ENCODE measurements around the gene EXD2.
A peak's percentile ranks its signal among the peaks of the same experiment; 100 is the strongest.

Gene EXD2, protein sequence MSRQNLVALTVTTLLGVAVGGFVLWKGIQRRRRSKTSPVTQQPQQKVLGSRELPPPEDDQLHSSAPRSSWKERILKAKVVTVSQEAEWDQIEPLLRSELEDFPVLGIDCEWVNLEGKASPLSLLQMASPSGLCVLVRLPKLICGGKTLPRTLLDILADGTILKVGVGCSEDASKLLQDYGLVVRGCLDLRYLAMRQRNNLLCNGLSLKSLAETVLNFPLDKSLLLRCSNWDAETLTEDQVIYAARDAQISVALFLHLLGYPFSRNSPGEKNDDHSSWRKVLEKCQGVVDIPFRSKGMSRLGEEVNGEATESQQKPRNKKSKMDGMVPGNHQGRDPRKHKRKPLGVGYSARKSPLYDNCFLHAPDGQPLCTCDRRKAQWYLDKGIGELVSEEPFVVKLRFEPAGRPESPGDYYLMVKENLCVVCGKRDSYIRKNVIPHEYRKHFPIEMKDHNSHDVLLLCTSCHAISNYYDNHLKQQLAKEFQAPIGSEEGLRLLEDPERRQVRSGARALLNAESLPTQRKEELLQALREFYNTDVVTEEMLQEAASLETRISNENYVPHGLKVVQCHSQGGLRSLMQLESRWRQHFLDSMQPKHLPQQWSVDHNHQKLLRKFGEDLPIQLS

DNA sequence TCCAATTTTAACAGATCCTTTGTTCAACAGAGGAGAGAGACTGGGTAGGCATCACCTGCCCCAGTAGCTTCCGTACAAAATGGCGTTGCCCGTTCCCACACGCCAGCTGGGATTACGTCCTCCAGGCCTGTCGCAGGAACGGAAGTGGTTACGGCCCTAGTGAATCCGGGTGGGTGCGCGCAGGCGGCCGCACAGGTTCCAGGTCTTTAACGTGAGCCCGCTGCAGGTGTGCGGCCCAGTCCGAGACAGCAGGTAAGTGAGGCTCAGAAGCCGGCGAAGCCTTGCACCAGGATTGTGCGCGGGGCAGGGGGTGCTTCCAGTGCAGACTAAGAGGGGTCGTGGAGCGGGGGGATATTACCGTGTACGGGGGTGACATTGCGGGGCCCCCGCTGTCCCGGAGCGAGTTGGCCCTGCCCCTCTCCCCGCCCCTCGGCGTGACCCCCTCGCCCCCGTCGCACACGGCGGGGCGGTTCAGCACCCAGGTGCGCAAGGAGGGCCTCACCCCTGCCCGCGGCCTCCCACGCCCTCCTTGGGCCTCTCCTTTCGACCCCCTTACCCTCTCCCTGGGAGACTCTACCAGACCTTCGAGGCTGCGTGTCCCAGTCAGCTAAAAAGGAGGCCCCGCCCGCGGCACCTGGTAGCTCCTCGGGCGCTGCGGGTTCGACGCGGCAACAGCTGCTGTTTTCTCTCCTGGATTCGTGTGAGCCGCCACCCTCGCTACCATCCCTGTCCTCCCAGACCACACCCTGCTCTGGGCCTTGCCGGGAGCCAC is at the start of gene EXD2:
TSS of gene EXD2 (plus strand) at position 159 of the 772 bp plus-strand sequence. CDS start 17,973 bp downstream, outside the sequence.
- peak; percentile 96 to 98 for DNase-seq (ENCODE audit: low read depth in 1 of 2, low spot score in 1 of 2)
- no peak for TF ChIP-seq JUND (IDR thresholded peaks at IDR 0.05; ENCODE audit: low read depth)
- in situ Hi-C loops (cut with HindIII; ENCODE audit: low pct_unique_long_range_greater_than_20kb, low sequenced_read_pairs), result no loop called here

- in situ Hi-C loops (cut with HindIII; ENCODE audit: low pct_unique_long_range_greater_than_20kb, low sequenced_read_pairs), result no loop called here
- no peak for DNase-seq (ENCODE audit: low read depth in 1 of 2, low spot score in 1 of 2)
- TF ChIP-seq JUND (IDR thresholded peaks at IDR 0.05; ENCODE audit: low read depth), result no peak
Observed at GRCh38 chr14:69141550-69141949, 49.7 kb upstream of the EXD2 start.

- DNase-seq (ENCODE audit: low read depth in 1 of 2, low spot score in 1 of 2), result no peak
- no peak for TF ChIP-seq JUND (IDR thresholded peaks at IDR 0.05; ENCODE audit: low read depth)
- in situ Hi-C loops (cut with HindIII; ENCODE audit: low pct_unique_long_range_greater_than_20kb, low sequenced_read_pairs), result no loop called here
Observed at GRCh38 chr14:69142101-69142500, 49.2 kb upstream of the EXD2 start.

- in situ Hi-C loops (cut with HindIII; ENCODE audit: low pct_unique_long_range_greater_than_20kb, low sequenced_read_pairs), result no loop called here
- no peak for TF ChIP-seq JUND (IDR thresholded peaks at IDR 0.05; ENCODE audit: low read depth)
- DNase-seq (ENCODE audit: low read depth in 1 of 2, low spot score in 1 of 2), result no peak
Observed at GRCh38 chr14:69149461-69150244, 41.6 kb upstream of the EXD2 start.

DNA sequence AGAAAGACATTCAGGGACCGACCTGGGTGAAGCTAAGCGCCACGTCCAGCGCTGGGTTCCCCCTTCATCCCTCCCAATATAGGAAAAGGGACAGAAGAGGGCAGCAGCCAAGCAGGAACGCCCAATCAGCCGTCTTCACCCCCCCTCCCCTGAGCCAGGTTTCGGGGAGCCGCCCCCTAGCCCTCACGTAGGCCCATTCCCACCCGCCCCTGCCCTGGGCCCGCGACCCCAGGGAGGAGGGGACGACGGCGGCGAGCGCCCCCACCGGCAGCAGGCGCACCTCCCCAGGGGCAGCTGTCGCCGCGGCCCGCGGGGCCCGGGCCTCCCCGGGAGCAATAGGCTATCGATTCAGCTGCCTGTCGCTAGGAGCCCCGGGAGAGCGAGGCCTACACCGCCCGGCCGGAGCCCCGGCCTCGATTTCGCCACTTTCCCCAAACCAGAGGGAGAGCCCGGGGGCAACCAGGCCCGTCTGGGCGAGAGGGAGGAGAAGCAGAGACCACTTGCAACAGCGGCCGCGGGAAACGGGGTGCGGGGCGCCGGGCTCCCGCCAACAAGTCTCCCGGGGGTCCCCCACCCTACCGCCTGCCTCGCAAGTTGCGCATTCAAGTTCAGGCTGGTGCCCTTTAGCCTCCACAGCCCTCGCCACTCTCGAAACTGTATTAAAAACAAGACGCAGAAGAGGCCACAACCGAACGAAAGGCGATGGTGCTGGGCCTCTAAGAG is 39.7 kb upstream of the EXD2 start:
- no peak for TF ChIP-seq JUND (IDR thresholded peaks at IDR 0.05; ENCODE audit: low read depth)
- in situ Hi-C loops (cut with HindIII; ENCODE audit: low pct_unique_long_range_greater_than_20kb, low sequenced_read_pairs), result no loop called here
- DNase-seq (ENCODE audit: low read depth in 1 of 2, low spot score in 1 of 2), result peak; percentile 72 to 79

GRCh38 chr14:69152181-69152901 is 39.0 kb upstream of the EXD2 start:
- in situ Hi-C loops (cut with HindIII; ENCODE audit: low pct_unique_long_range_greater_than_20kb, low sequenced_read_pairs), result no loop called here
- DNase-seq (ENCODE audit: low read depth in 1 of 2, low spot score in 1 of 2), result peak; percentile 48 to 79
- TF ChIP-seq JUND (IDR thresholded peaks at IDR 0.05; ENCODE audit: low read depth), result no peak

DNA sequence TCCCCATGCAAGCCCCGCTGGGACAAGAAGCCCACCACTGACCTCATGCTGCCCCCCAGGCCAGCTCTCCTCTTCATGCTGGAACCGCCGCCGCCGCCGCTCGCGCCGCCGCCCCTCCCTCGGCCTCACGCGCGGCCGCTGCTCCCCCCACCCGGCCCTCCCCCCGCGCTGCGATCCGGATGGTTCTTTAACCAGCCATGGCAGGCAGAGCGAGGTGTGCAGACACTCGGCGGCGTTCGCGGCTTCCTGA is 38.5 kb upstream of the EXD2 start, which contains the start of gene DCAF5:
TSS of gene DCAF5 (minus strand) at position 218 of the 250 bp plus-strand sequence. CDS start at position 77, 141 bp downstream.
- TF ChIP-seq JUND (IDR thresholded peaks at IDR 0.05; ENCODE audit: low read depth), result no peak
- in situ Hi-C loops (cut with HindIII; ENCODE audit: low pct_unique_long_range_greater_than_20kb, low sequenced_read_pairs), result no loop called here

GRCh38 chr14:69153152-69153872 is 38.0 kb upstream of the EXD2 start:
- peak; percentile 3 to 99 for DNase-seq (ENCODE audit: low read depth in 1 of 2, low spot score in 1 of 2)
- in situ Hi-C loops (cut with HindIII; ENCODE audit: low pct_unique_long_range_greater_than_20kb, low sequenced_read_pairs), result no loop called here
- no peak for TF ChIP-seq JUND (IDR thresholded peaks at IDR 0.05; ENCODE audit: low read depth)

More for the DNA sequence above, 38.5 kb upstream of the EXD2 start, which contains the start of gene DCAF5:
- peak in 1 of 2 experiments; percentile 98 for DNase-seq (ENCODE audit: low read depth in 1 of 2, low spot score in 1 of 2)

DNA sequence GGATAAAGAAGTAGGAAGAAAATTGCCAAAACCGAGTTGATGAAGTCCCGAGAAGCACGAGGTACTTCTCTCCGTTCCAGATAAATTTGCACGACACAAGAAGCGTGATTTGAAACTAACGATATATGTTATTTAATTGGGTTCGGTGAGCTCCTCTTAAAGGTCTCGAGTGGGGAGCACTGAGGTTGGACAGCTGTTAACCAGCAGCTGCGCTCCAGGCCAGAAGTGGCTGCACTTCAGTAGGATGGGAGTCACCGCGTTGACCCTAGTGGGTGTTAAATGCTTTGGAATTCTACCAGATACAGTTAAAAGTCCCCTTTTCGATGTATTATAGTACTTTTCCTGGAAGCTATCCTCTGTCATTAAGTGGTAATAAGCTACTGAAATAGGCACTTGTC is 37.4 kb upstream of the EXD2 start:
- in situ Hi-C loops (cut with HindIII; ENCODE audit: low pct_unique_long_range_greater_than_20kb, low sequenced_read_pairs), result no loop called here
- no peak for TF ChIP-seq JUND (IDR thresholded peaks at IDR 0.05; ENCODE audit: low read depth)
- peak in 1 of 2 experiments; percentile 22 for DNase-seq (ENCODE audit: low read depth in 1 of 2, low spot score in 1 of 2)

GRCh38 chr14:69154779-69155178 is 36.5 kb upstream of the EXD2 start:
- in situ Hi-C loops (cut with HindIII; ENCODE audit: low pct_unique_long_range_greater_than_20kb, low sequenced_read_pairs), result no loop called here
- no peak for TF ChIP-seq JUND (IDR thresholded peaks at IDR 0.05; ENCODE audit: low read depth)
- peak; percentile 66 to 71 for DNase-seq (ENCODE audit: low read depth in 1 of 2, low spot score in 1 of 2)

Measured in T47D (cell line).